HepG2 (cell line): ENCODE results near the gene ATP6V1C2. TPM values are rescaled to one million over a fixed set of nuclear protein-coding genes. Genes with fewer than 3 reads are reported as not detected.

ENCODE experiments used
- ATAC-seq: fragments of 200-7000 bp; cut with Tn5 transposase; 3 replicates; pipeline ENCODE4 v1.9.1; 2020; ENCODE audit warnings: mild to moderate bottlenecking, moderate library complexity
- BruUV-seq: library from RNA; stranded (reverse); fragments of 400-500 nt; replicated peaks from 2 replicates; lab custom pipeline; 2021; lab: Mats Ljungman, UMichigan
- CTCF ChIA-PET: fragments of 300-600 bp; formaldehyde crosslinking; extraction: SDS; loops from one replicate; lab custom pipeline; 2021; ENCODE audit warnings: low total read pairs, inconsistent platforms, low intra/inter-chr PET ratio; lab: Yijun Ruan, JAX
- POLR2A ChIA-PET: fragments of 350-600 bp; sonication (Branson Sonifier 250); formaldehyde crosslinking; loops from one replicate; lab custom pipeline; 2020; ENCODE audit warnings: antibody characterized with exemption, inconsistent platforms; lab: Yijun Ruan, JAX
- DNase-seq: peaks from one replicate; pipeline ENCODE4 v3.0.0-alpha.2; 2015; ENCODE audit warnings: low spot score
- FAIRE-seq: peaks from 3 replicates; lab custom pipeline; 2011; peaks lifted over from hg19 to GRCh38; lab: Jason Lieb, UNC
- H2AFZ ChIP-seq: one replicate; pipeline ENCODE4 v1.6.1; 2011; ENCODE audit warnings: low read length, inconsistent platforms
- H3K27ac ChIP-seq: fragments of 300-600 bp; 3 replicates; pipeline ENCODE4 v1.8.0; 2011; ENCODE audit warnings: mixed run types, mild to moderate bottlenecking, mixed read lengths, low read length, inconsistent platforms; ENCODE audit not compliant: insufficient read depth; ENCODE audit errors: extremely low read length
- H3K27me3 ChIP-seq, 2 experiments: fragments of 200-600 bp in 1 of 2; 2 replicates in 1 of 2; 3 replicates in 1 of 2; pipeline versions ENCODE4 v1.6.0 to v1.8.0; 2011; ENCODE audit warnings: low read length in 2 of 2, mild to moderate bottlenecking in 2 of 2, moderate library complexity in 2 of 2, inconsistent platforms in 1 of 2; ENCODE audit not compliant: insufficient read depth in 2 of 2, control insufficient read depth in 1 of 2
- H3K36me3 ChIP-seq, 2 experiments: fragments of 200-600 bp in 1 of 2; replicated peaks in 1 of 2; 2 replicates in 1 of 2; 3 replicates in 1 of 2; pipeline versions ENCODE4 v1.5.1 to v1.8.0; 2011; ENCODE audit warnings: low read length in 2 of 2, inconsistent platforms in 1 of 2; ENCODE audit not compliant: insufficient read depth in 2 of 2, control insufficient read depth in 1 of 2
- H3K4me1 ChIP-seq: 2 replicates; pipeline ENCODE4 v1.5.1; 2012; ENCODE audit warnings: low read length, inconsistent platforms; ENCODE audit not compliant: insufficient read depth
- H3K4me2 ChIP-seq: 2 replicates; pipeline ENCODE4 v1.6.0; 2011; ENCODE audit warnings: low read depth, low read length, inconsistent platforms
- H3K4me3 ChIP-seq, 3 experiments: fragments of 200-600 bp in 1 of 3; sonication (generic), shearing (Covaris generic) in 1 of 3; replicated peaks in 1 of 3; 2 replicates each; pipeline ENCODE4 v1.5.1; 2011 to 2016; ENCODE audit warnings: low read length in 3 of 3, inconsistent platforms in 2 of 3, low read depth in 2 of 3, mild to moderate bottlenecking in 2 of 3, control low read depth in 1 of 3, mixed read lengths in 1 of 3; ENCODE audit not compliant: insufficient read depth in 1 of 3
- H3K79me2 ChIP-seq: one replicate; pipeline ENCODE4 v1.6.1; 2011; ENCODE audit warnings: low read length, inconsistent platforms; ENCODE audit not compliant: insufficient read depth
- H3K9ac ChIP-seq: 2 replicates; pipeline ENCODE4 v1.6.0; 2011; ENCODE audit warnings: mild to moderate bottlenecking, low read depth, low read length, inconsistent platforms; ENCODE audit not compliant: insufficient read depth
- H3K9me3 ChIP-seq: 2 replicates; pipeline ENCODE4 v1.5.1; 2012; ENCODE audit warnings: mild to moderate bottlenecking, low read length
- H4K20me1 ChIP-seq: 2 replicates; pipeline ENCODE4 v1.6.0; 2011; ENCODE audit warnings: inconsistent platforms, mild to moderate bottlenecking, low read length, moderate library complexity; ENCODE audit not compliant: insufficient read depth
- AGO1 ChIP-seq: fragments of 200-400 bp; formaldehyde crosslinking; IDR thresholded peaks from 2 replicates; pipeline ENCODE4 v1.6.1; 2017; ENCODE audit warnings: mild to moderate bottlenecking, low read depth, low read length, moderate library complexity; ENCODE audit not compliant: poor library complexity, severe bottlenecking
- AGO2 ChIP-seq: fragments of 200-400 bp; formaldehyde crosslinking; optimal IDR thresholded peaks from 2 replicates; pipeline ENCODE3; 2017; ENCODE audit warnings: mild to moderate bottlenecking, low read depth, low read length, moderate library complexity
- EP300 ChIP-seq, 3 experiments: sonication (generic) in 1 of 3; formaldehyde crosslinking in 1 of 3; IDR thresholded peaks; 2 replicates each; pipeline versions ENCODE4 v1.5.1 to v1.6.1; 2011 to 2020; ENCODE audit warnings: low read depth in 2 of 3, low read length in 2 of 3, borderline replicate concordance in 1 of 3, improper control_type of control experiment in 1 of 3, mild to moderate bottlenecking in 1 of 3, missing genetic modification reagents in 1 of 3, moderate library complexity in 1 of 3
- NRL ChIP-seq: sonication (generic); formaldehyde crosslinking; IDR thresholded peaks from 2 replicates; pipeline ENCODE4 v1.5.0; 2020; ENCODE audit warnings: missing genetic modification reagents, mild to moderate bottlenecking, moderate library complexity, borderline replicate concordance
- POLR2A ChIP-seq, 2 experiments: IDR thresholded peaks; 2 replicates each; pipeline ENCODE4 v1.6.1; 2011; ENCODE audit warnings: low read depth in 2 of 2, low read length in 2 of 2, mild to moderate bottlenecking in 1 of 2, moderate library complexity in 1 of 2; ENCODE audit not compliant: insufficient read depth in 1 of 2
- RFX3 ChIP-seq: IDR thresholded peaks from 2 replicates; pipeline ENCODE4 v1.6.1; 2016; ENCODE audit warnings: missing biosample characterization, missing genetic modification reagents
- ZC3H13 ChIP-seq: sonication (generic); formaldehyde crosslinking; IDR thresholded peaks from 2 replicates; pipeline ENCODE4 v1.8.1; 2023; ENCODE audit warnings: mild to moderate bottlenecking, missing genetic modification reagents, moderate library complexity
- WGBS: methylation state at CpG from one replicate; pipeline ENCODE4 v1.1.6; 2017; ENCODE audit warnings: low lambda C conversion rate; 5-methylcytosine and 5-hydroxymethylcytosine counted together
- in situ Hi-C: cut with HindIII; loops from 2 replicates; pipeline ENCODE4 v1.10.0; 2017; ENCODE audit warnings: low pct_unique_long_range_greater_than_20kb; ENCODE audit not compliant: extremely low pct_ligation_motif_present
- intact Hi-C: fragments of 100-400 bp; cut with micrococcal nuclease; formaldehyde crosslinking; loops from one replicate; pipeline ENCODE4 v1.10.0; 2022; ENCODE audit not compliant: unreplicated experiment
- polyA plus RNA-seq, 8 experiments: library from polyadenylated mRNA; depleted of rRNA in 3 of 8; stranded (reverse) in 7 of 8; unstranded in 1 of 8; fragments of >200 nt; fragmentation: Illumina TruSeq in 4 of 8; extraction: Trizol in 4 of 8; gene quantifications; 2 replicates each; pipeline versions ENCODE4 v1.2.1 to v1.2.3, GENCODE V29; 2011 to 2016; ENCODE audit warnings: low read depth in 4 of 8, missing spikeins in 1 of 8, mixed read lengths in 1 of 8; ENCODE audit not compliant: insufficient read depth in 1 of 8
- total RNA-seq, 5 experiments: library from RNA; depleted of rRNA; stranded (reverse); fragments of >200 nt; fragmentation: Illumina TruSeq; extraction: Trizol; gene quantifications; 2 replicates each; pipeline ENCODE4 v1.2.3, GENCODE V29; 2016; ENCODE audit warnings: low read depth in 1 of 5

Gene ATP6V1C2
- total and polyA plus RNA-seq, 2 of the 13 experiments (the other 11 are each of a cell fraction or from before 2014, with no cell fraction given): 0.04 to 0.29 TPM

- Histone ChIP-seq H3K79me2 (peaks cover 2% of the 10 kb centered on the region), H3K27me3 (no peaks in the 10 kb centered on the region), H2AFZ (no peak overlapping the region), H3K9me3 (no peaks in the 10 kb centered on the region), H3K36me3 (peaks cover 21 to 39% of the 10 kb centered on the region in 2 experiments), H3K4me3 (no peak overlapping the region), H4K20me1 (no peaks in the 10 kb centered on the region; the same call in 1 of the 2 replicates), H3K9ac (no peak overlapping the region), H3K4me2 (no peak overlapping the region), H3K4me1 (0 out of 2 replicates have a peak, but pooled peaks cover under 1% of the 10 kb centered on the region), H3K27ac (no peak overlapping the region)
- 91% methylated on average over 24 of the region's 27 CpGs for WGBS
- DNase-seq: no peak
- in situ Hi-C loops (no loop called here), intact Hi-C loops (no loop called here)
- ChIA-PET POLR2A (interaction anchor here (0.7 kb wide), 1 partner anchor 13 kb away, joined by 3 read pairs; no protein-coding TSS in a partner anchor), CTCF (no interaction called here)
- ATAC-seq: peak; percentile 4
- no peak for FAIRE-seq
- no TSS peak for BruUV-seq
- TF ChIP-seq POLR2A (IDR thresholded peaks at IDR 0.05; ENCODE audit: insufficient read depth in 1 of 2, low read depth in 2 of 2, low read length in 2 of 2) (peak in 1 of 2 experiments; percentile 30; a peak in 1 of 4 replicates), EP300 (IDR thresholded peaks at IDR 0.05; ENCODE audit: low read depth in 2 of 2, low read length in 2 of 2) (no peak), EP300 (CRISPR knock-in tag; IDR thresholded peaks at IDR 0.05; ENCODE audit: borderline replicate concordance) (no peak), AGO2 (peak; percentile 91), NRL (CRISPR knock-in tag) (0 out of 2 replicates have a peak, but pooled peaks have one; percentile 20), AGO1 (peak; percentile 13), RFX3 (no peak), ZC3H13 (0 out of 2 replicates have a peak, but pooled peaks have one; percentile 52)
Measured at GRCh38 chr2:10777842-10778723, 56.7 kb downstream of the ATP6V1C2 start.
